NT2/D1 (cell line): Measurements from ENCODE around the gene RAB27A.

Source experiments
- SUZ12 ChIP-seq: IDR thresholded peaks from 2 replicates; pipeline ENCODE4 v1.6.1; 2011; ENCODE audit not compliant: insufficient read length, insufficient read depth; ENCODE audit errors: extremely low read depth
- YY1 ChIP-seq: IDR thresholded peaks from 2 replicates; pipeline ENCODE4 v1.6.1; 2011; ENCODE audit not compliant: insufficient read length, insufficient read depth
- ZNF274 ChIP-seq: IDR thresholded peaks from 2 replicates; pipeline ENCODE4 v1.6.1; 2011; ENCODE audit warnings: mild to moderate bottlenecking, low read depth, low read length

GRCh38 chr15:55288006-55288717, 1.5 kb downstream of the RAB27A start:
- TF ChIP-seq ZNF274: no peak
- no peak for TF ChIP-seq YY1
- TF ChIP-seq SUZ12: no peak
